ENCODE results near the gene FAM237A.

The FAM237A gene

GRCh38 chr2:206642075-206643025 lies at the start of gene FAM237A:
Gene FAM237A, plus strand, starts transcription at chr2:206642487. Its CDS starts 1,750 bp downstream, at chr2:206644237.
- DNase-seq = no peak

GRCh38 chr2:206597717-206598218 lies 44.5 kb upstream of the FAM237A start:
- DNase-seq = no peak

- DNase-seq = no peak
Observed at GRCh38 chr2:206603243-206603642, 39.0 kb upstream of the FAM237A start.

- no peak for DNase-seq
Observed at GRCh38 chr2:206610451-206610850, 31.8 kb upstream of the FAM237A start.

GRCh38 chr2:206611191-206611590 lies 31.1 kb upstream of the FAM237A start:
- DNase-seq = no peak

GRCh38 chr2:206611736-206612135 lies 30.6 kb upstream of the FAM237A start:
- no peak for DNase-seq

GRCh38 chr2:206614811-206615210 lies 27.5 kb upstream of the FAM237A start:
- no peak for DNase-seq

GRCh38 chr2:206615417-206616089 lies 26.7 kb upstream of the FAM237A start:
- DNase-seq = no peak

- no peak for DNase-seq
Observed at GRCh38 chr2:206616151-206616550, 26.1 kb upstream of the FAM237A start.

- no peak for DNase-seq
Observed at GRCh38 chr2:206619011-206619410, 23.3 kb upstream of the FAM237A start.

GRCh38 chr2:206626108-206626507 lies 16.2 kb upstream of the FAM237A start:
- DNase-seq = no peak

GRCh38 chr2:206627632-206628031 lies 14.7 kb upstream of the FAM237A start:
- no peak for DNase-seq

GRCh38 chr2:206631340-206631739 lies 10.9 kb upstream of the FAM237A start:
- DNase-seq = no peak

GRCh38 chr2:206635015-206635414 lies 7.3 kb upstream of the FAM237A start:
- no peak for DNase-seq

GRCh38 chr2:206639636-206640035 lies 2.7 kb upstream of the FAM237A start:
- no peak for DNase-seq

- no peak for DNase-seq
Observed at GRCh38 chr2:206641226-206641625, 1.1 kb upstream of the FAM237A start.

- no peak for DNase-seq
Observed at GRCh38 chr2:206647985-206648384, 5.7 kb downstream of the FAM237A start.

GRCh38 chr2:206657087-206657486 lies 14.8 kb downstream of the FAM237A start:
- DNase-seq = no peak

GRCh38 chr2:206665251-206665650 lies 23.0 kb downstream of the FAM237A start:
- no peak for DNase-seq

GRCh38 chr2:206670531-206671319 lies 28.4 kb downstream of the FAM237A start:
- DNase-seq = no peak

- DNase-seq = no peak
Observed at GRCh38 chr2:206683546-206683945, 41.3 kb downstream of the FAM237A start.

GRCh38 chr2:206688453-206688852 lies 46.2 kb downstream of the FAM237A start:
- DNase-seq = no peak

GRCh38 chr2:206688990-206689389 lies 46.7 kb downstream of the FAM237A start:
- no peak for DNase-seq
